Measurements from ENCODE around the gene ICE2.

Gene ICE2, protein sequence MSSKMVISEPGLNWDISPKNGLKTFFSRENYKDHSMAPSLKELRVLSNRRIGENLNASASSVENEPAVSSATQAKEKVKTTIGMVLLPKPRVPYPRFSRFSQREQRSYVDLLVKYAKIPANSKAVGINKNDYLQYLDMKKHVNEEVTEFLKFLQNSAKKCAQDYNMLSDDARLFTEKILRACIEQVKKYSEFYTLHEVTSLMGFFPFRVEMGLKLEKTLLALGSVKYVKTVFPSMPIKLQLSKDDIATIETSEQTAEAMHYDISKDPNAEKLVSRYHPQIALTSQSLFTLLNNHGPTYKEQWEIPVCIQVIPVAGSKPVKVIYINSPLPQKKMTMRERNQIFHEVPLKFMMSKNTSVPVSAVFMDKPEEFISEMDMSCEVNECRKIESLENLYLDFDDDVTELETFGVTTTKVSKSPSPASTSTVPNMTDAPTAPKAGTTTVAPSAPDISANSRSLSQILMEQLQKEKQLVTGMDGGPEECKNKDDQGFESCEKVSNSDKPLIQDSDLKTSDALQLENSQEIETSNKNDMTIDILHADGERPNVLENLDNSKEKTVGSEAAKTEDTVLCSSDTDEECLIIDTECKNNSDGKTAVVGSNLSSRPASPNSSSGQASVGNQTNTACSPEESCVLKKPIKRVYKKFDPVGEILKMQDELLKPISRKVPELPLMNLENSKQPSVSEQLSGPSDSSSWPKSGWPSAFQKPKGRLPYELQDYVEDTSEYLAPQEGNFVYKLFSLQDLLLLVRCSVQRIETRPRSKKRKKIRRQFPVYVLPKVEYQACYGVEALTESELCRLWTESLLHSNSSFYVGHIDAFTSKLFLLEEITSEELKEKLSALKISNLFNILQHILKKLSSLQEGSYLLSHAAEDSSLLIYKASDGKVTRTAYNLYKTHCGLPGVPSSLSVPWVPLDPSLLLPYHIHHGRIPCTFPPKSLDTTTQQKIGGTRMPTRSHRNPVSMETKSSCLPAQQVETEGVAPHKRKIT

DNA sequence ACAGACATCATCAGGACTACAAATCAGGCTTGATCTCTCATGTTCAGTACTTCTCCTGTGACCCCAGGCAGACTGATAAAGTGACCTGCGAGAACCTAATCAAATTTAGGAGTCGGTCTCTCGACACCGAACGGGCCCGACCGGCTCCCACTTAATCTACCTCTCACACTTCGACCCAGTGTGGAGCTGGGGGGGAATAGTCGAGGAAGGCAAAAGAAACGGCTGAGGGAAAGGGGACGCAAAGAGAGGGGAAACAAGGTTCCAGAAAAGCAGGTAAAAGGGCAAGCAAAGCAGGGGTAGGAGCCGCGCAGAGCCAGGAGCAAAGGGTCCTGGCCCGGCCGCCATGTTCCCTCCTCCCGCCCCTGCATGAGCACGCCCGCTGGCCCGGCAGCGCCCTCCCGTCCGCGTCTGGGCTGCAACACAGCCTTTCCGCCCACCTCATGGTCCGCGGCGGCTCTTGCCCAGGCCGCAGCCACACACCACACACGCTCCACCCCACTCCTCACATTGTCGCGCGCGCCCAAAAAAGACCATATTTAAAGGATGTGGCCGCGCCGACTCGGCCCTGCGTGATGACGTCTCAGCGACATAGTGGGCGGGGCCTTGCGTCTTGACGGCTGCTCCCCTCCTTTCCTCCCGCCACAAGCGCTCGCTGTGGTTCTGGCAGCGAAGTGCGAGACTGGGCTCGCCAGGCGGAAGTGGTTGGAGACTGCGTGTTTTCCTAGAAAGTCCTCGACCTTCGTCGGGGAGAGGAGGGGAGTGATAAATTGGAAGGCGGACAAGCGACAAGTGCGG, at the start of gene ICE2:
TSS of gene ICE2 (minus strand) at position 577 of the 795 bp plus-strand sequence. CDS start 1,165 bp downstream, outside the sequence.
- DNase-seq (ENCODE audit: low spot score): peak; percentile 44

DNA sequence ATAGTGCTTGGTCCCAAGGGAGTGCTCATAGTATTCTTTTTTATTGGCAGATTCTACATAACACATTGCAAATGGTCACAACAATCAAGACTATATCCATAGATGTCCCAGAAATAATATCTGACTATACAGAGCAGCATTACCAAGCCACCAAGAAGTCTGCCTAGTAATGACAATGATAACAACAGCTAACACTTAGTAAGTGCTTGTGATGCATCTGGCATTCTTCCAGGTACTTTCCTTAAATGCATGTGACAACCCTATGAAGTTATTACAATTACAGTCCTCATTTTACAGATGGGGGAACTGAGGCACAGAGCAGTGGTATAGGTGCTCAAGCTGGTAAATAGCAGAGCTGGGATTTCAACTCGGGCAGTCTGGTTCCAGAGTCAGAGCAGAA, 49.6 kb upstream of the ICE2 start:
- DNase-seq (ENCODE audit: low spot score): no peak

DNA sequence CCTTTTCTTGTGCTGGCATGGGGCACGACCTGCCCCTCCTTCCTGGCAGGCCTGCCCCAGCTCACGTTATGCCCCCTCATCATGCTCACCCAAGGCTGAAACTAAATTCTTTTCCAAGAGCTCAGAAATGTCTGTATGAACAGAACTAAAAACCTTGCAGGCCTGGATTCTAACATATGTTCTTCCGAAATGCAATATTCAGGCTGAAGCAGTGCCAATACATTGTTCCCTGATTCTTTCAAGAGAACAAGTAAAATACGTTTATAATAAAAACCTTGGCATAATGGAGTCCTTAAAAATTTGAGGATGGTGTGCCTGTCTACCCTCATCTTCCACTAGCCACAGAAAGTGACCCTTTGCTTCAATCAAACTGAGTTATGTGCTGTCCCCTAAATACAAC, 48.5 kb upstream of the ICE2 start:
- no peak for DNase-seq (ENCODE audit: low spot score)

DNA sequence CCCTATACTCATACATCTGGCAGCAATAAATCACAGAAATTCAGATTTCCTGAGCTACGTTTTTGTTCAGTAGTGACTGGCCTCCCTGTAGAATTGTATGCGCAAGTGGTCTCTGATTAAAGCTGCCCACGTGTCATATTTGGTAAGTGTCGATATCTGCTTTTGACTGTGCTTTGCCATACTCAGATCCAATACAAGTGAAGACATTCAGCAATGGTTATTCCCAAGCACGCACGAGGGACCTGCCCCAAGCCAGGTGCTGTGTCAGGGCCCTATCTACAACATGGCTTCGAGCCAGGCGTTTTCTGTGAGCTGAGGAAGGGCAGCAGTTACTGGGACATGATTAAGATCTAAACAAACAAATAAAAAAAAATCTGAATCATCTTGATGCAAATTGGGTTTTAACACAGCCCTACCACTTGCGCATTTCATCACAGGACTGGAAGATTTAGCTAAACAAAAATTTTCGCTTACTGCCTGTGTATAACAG, 47.2 kb upstream of the ICE2 start:
- DNase-seq (ENCODE audit: low spot score): no peak

DNA sequence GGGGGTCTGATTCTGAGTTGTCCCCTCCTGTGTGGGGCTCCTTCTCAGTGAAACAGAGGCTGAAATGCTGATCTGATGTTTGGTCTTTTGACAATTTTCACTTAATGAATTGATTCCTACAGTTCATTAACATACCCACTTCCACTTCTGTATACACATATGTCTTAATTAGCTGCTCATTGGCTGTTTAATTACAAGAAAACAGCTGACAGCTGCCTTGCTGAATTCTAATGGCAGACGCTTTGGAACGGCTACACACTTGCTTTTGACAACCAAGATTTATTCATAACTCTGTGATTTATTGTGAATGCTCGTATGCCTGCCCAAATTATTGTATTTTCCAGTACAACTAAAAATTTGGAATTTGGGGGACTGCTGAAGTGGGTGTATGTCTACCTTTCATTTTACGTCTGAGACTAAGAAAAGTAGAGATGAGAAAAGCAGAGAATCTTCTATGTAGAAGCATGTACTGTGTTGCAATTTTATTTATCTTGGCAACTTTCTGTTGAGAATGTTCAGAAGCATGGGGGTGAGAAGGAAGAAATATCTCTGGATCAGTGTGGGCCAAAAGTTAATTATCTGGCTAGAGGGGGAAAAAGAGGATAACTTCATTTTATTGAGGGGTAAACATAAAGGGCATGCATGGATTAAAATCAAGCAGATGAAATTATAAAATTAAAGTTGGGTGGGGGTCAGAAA, 46.5 kb upstream of the ICE2 start:
- no peak for DNase-seq (ENCODE audit: low spot score)

DNA sequence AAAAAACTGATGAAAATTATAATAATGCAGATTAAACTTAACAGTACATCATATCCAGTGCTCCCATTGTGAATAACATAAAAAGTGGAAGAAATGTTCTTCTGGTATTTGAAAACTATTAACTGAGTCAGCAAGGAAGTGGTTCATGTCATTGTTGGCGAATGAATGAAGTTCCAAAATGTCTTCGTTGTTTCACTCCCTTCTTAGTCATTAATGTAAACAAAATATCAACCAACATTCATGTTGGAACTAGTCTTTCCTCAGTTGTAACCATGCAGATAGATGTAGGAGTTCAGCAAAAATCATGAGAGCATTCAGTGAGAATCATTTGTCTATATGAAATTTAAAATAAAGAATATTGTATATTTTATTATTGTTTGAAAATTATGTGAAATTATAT, 44.1 kb upstream of the ICE2 start:
- no peak for DNase-seq (ENCODE audit: low spot score)

DNA sequence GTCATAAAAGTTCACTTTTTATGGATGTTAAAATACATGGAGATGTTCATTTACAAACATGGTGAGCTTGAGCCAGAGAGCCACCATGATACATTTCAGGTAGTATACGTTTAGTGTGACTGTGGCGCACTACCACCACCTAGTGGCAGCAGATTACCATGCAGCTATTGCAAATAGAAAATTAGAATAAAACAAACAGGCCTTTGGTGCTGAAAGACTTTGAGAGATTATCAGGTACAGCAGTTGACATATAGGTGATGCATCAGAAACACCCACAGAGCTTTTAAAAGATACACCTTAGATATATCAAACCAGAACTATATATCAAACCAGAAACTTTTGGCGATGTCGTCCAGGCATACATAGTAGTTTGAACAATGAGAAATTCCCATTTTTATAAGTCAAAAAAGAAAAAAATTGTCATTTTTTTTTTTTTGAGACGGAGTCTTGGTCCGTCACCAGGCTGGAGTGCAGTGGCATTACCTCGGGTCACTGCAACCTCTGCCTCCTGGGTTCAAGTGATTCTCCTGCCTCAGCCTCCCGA, 42.0 kb upstream of the ICE2 start:
- no peak for DNase-seq (ENCODE audit: low spot score)

DNA sequence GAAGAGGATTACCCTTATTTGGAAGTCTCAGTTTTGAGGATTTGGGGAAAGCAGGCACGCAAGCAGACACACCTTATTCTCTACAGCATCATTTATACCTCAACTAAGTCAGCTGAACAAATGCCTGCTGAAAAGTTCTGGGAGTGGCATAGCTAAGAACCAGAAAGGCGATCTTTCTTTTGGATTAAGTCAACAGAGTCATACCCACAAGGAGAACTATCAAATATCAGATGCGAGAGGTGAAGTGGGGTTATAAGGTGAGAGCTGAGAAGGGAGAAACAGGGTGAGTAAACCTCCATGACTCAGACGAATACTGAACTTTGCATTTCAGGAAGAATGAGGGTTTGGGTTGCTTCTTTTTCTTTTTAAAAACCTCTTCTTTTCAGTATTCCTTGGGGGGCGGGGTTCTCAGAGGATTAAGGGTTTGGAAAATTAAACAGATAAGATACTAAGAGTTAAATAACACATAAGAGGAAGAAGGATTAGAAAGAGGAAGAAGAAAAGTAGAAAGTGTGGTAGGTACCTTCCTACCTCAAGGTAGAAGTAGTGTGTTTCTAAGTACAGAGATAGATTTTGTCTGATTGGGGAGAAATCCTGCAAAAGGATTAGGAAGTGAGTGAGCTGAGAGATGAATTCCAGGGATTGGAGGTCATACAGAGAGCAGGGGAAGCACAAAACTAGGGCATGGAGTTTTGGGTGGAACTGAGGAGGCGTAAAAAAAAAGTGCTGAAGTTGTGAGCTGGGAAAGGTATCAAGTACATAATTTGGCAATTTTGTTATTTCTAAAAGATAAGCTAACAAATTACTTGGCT, 41.3 kb upstream of the ICE2 start:
- no peak for DNase-seq (ENCODE audit: low spot score)

DNA sequence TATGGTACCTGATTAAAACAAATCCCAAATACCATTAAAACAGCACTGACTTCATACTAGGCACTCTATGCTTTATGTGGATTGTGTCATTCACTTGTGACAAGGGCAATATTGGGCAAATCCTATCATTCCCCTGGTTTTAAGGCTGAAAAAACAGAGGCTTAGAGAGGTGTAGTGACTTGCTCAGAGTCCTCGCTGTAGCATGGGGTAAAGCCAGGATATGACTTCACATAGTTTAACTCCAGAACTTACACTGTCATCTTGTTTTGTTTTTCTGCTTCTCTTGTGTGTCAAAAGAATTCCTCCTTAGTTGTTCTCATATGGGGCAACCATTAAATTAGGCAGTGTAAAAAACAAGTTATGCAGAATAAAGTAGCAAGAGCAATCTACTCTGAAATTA, 40.3 kb upstream of the ICE2 start:
- no peak for DNase-seq (ENCODE audit: low spot score)

DNA sequence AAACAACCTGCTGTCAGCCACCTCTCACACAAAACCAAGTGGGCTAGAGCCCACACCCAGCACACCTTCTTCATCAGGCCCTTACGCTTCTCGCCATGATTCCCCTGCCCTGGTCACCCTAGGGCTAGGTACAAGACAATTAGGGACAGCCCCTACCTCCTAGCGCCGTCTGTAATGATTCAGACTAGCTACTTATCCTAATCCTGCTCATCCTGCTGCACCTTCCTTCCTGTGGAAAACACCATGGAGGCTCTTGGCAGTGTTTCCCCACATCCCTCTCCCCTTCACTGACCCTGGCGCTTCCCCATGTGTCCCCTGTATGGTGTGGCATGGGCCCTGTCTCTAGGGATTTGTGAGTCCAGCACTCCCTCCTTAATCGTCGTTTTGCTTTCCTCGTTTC, 39.6 kb upstream of the ICE2 start:
- DNase-seq (ENCODE audit: low spot score): no peak

DNA sequence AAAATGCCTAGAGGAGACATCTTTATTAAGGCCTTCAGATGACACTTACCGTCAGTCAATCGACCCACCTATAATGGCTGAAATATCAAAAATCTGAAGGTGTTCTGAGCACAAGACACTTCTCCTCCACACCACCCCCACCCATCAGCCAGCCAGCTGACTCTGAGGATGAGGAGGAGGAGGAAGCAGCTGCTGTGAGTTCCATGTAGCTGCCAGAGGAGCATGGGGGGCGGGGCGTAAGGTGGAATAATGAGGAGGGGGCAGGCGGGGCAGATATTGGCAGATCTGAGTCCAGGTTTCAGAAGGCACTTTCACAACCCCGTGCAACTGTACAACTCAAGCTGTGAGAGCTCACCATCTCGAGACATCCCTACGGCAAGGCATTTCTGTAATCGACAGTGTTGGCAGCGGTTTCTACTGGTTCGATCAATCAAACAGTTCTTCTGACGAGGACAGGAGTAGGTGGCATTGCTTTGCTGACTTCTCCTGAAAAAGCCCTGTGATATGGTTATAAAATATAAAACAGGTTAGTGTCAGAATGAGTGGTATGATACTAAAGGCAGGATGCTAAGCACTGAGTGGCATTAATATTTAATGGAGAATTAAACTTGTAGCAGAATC, 35.4 kb upstream of the ICE2 start:
- no peak for DNase-seq (ENCODE audit: low spot score)

DNA sequence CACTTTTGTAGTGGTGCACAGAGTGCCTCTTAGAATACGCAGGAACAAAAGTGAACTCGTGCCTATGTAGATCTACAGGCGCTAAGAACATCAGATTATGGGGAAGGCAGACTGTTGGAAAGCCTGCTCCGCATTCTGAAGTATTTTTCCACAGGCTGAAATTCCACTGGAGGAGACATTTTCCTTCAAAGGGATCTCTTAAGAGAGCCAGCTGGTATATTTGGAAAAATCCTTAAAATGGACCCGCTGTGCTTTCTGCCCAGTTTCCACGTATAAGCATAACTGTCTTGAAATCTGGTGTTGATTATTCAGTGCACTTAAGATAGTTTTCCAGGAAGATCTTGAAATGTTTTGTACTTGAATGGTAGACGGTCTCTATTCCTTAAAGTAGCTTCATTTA, 34.7 kb upstream of the ICE2 start:
- no peak for DNase-seq (ENCODE audit: low spot score)

DNA sequence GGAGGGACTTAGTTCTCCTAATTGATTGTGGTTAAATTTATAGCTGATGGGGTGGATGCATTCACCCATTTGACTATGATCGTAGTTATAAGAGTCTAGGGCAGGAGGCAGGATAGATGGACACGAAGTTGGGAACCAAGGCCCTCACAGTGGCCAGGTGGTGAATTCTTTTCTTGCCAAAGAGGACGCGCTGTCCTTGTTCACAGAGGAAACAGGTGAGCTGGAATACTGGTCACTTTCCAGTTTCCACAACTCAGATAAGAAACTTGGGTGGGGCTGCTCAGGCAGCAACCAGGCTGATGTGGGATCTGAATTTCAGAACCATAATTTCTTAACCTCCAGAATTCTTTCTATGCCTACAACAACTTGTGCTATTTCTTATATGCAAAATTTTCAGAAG, 34.0 kb upstream of the ICE2 start:
- DNase-seq (ENCODE audit: low spot score): no peak

DNA sequence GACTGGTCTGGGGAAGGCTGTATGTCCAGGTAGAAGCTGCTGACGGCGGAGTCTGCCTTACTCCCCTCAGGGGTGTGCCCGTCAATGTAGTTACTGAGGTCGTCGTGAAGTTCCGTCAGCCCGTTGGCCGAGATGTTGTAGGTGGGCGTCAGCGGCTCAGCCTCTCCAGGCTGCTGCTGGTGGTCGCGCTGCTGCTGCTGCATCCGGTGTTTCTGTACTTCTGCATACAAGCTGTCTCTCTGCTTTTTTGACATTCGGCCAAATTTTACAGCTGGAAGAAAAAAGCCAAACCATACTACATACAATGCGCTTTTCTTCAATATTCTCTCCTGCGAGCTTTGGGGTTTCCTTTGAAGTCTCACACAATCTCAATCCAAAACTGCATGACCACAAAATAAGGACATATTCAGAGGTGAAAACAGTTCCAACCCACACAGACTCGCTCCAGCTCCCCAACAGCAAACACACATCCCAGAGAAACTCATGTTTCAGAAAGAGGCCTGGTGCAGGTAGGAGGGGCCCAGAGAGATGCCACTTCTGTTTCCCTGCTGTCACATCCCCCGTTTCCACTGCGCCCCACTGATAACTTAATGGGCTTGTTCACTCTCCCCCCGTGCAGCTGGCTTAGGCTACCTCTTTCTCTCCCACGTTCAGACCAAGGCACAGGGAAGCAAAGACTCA, 32.5 kb upstream of the ICE2 start:
- no peak for DNase-seq (ENCODE audit: low spot score)

DNA sequence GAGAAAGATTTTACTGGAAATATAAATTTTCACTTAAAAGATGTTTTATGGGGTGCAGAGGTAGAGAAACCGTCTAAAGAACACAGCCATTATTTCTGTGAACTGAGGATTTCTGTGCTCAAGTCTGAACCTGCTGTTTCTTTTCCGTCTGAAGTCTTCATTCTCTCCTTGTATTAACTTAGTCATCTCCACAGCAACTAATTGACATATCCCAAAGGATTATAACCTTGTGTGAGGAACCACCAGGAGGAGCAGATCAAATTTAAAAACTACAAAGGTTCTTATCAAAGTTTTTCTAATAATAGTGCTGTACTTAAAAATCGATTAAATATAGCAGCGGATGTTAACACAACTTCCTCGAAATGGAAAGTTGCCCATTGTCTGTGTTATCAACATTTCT, 31.1 kb upstream of the ICE2 start:
- DNase-seq (ENCODE audit: low spot score): no peak

DNA sequence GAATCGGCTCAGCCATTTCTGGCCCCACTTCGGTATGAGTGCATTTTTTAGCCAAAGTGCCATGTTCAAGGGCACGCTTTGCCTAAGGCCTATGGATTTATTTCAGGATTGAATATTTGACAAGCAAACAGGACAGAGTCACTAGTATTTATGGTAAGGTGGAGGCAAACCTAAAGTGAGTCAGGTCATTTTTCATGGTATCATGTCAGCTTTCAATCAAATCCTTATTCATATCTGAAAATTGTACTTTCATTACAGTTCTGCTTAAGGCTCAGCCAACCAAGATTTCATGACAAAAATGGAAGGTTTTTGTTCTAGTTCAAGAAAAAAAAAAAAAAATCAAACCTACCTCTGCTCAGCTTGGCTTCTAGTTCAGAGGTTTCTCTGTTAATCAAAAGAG, 30.5 kb upstream of the ICE2 start:
- no peak for DNase-seq (ENCODE audit: low spot score)

DNA sequence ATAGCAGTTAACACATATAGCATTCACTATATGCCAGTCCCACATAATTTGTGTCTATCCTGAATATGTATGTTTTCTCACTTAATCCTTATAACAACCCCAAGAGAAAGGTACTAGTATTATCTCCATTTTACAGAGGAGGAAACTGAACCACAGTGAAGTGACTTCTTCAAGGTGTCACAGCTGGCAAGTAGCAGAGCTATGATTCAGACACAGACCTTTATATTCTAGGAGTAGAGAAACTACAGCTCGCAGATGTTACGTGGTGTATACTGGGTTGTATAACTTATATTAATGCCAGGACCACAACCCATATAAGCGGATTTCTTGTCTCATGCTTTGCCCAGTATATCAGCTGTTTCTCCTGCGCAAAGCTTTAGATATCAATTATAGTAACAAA, 29.5 kb upstream of the ICE2 start:
- no peak for DNase-seq (ENCODE audit: low spot score)

DNA sequence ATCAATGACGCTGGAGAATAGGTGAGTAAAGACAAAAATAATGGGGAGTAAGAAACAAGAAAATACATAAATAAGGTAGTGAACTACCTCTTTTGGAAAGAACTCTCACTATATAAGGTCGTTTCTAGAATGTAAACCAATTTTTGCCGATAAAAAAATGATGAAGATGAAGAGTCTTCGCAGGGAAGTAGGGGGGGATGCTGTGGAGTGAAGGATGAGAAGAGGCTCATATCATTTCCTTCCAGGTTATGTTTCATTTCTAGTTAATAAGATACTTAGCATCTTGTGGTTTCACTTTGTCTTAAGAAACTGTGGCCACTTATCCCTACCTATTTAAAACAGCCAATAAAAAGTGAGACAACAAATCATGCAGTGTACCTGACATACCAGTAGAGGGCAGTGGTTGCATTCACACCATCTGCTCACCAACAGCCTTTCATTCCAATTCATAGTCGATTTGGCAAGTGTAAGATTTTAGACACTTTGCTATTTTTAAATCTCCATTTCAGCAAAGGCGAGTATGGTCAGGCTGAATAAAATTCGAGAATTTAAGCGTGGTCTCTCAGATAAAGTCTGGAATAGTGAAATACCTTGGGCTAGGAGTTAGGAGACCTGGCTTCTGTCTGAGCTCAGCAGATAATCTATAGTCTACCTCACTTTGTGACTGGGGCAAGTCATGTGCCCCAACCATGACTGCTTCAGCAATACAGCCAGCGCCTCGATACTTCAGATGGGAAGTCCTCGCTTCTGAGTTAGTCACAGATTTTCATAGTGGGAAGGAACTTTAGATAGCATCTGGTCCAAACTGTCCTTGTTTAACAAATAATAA, 28.9 kb upstream of the ICE2 start:
- peak; percentile 22 for DNase-seq (ENCODE audit: low spot score)
